GM12878 (cell line): ENCODE results near the gene PAX1.

Source experiments
- POLR2A ChIP-seq: IDR thresholded peaks from 2 replicates; pipeline ENCODE4 v1.6.1; 2011; ENCODE audit warnings: low read depth, mild to moderate bottlenecking, low read length
- POLR2AphosphoS2 ChIP-seq: IDR thresholded peaks from 2 replicates; pipeline ENCODE4 v1.6.1; 2011; ENCODE audit warnings: low read depth, mild to moderate bottlenecking, low read length, improper control_type of control experiment, moderate library complexity
- POLR2AphosphoS5 ChIP-seq: IDR thresholded peaks from 2 replicates; pipeline ENCODE4 v1.6.1; 2011; ENCODE audit warnings: mild to moderate bottlenecking, low read length, inconsistent platforms
- SIN3A ChIP-seq: IDR thresholded peaks from 2 replicates; pipeline ENCODE4 v1.6.1; 2012; ENCODE audit warnings: low read depth, low read length, improper control_type of control experiment
- TAF1 ChIP-seq: IDR thresholded peaks from 2 replicates; pipeline ENCODE4 v1.6.1; 2011; ENCODE audit warnings: mild to moderate bottlenecking, low read depth, low read length, borderline replicate concordance

DNA sequence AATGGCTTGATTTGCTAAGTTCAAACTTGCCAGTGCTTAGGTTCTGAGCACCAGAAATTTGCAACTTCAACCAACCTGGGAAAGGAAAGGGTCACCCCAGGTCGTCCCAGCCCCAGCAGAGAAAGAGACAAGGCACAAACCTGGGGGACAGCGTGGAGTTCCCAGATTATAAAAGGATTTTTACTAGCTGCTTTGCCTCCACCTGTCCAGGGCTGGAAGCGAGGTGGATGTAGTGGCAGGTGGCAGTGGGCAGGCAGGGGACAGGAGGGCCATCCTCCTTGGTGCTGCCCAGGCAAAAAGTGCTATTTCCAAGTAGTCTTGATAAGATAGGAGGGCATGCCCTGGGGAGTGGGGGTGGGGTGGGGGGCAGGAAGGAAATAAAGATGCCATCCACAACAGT lies 4.9 kb downstream of the PAX1 start:
- TF ChIP-seq POLR2A (no peak), SIN3A (no peak), POLR2AphosphoS2 (no peak), TAF1 (no peak), POLR2AphosphoS5 (no peak)
